Fibroblast of skin of right quadriceps (primary cell): ENCODE results near the gene ZNF516.

Source experiments
- DNase-seq: peaks from one replicate; pipeline ENCODE4 v3.0.0-alpha.2; 2013

Gene ZNF516

DNA sequence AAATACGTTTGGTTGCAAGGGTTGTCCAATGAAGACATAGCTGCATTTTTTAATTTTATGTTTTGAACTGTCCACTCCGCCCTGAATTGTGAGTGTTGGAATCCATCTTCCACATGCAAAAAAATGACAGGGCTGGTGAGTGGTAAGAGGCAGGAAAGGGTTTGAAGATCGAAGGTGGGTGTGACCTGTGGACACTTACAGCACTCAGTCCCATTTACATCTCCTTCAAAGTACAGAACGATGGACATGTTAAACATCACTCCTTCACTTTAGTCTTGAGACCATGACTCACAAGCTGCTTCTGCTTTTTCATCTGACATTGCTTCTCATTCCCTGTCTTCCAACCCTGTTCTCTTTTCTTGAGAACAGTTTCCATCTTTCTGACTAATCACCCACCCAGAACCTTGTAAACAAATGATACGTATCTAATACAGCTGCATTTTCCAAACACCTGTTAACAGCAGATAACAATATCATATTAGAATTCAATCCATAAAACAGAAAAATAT lies 179.3 kb downstream of the ZNF516 start:
- DNase-seq: no peak

DNA sequence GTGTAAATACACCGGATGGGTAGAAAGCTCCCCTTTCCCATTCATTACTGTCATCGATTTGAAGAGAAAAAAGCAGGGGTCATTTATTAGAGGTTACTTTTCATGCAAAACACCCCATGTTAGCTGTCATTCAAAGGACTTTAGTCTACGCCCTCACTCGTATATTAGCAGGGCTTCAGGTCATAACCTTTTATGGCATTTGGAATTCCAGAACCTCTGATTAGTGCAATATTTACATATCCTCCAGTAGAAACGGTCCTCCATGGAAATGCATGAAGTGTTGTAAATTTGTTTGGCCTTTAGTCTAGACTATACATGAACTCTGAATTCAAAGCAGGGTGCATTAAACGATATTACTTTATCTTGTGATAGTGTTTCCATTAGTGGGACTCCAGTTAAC lies 180.5 kb downstream of the ZNF516 start:
- DNase-seq: no peak

DNA sequence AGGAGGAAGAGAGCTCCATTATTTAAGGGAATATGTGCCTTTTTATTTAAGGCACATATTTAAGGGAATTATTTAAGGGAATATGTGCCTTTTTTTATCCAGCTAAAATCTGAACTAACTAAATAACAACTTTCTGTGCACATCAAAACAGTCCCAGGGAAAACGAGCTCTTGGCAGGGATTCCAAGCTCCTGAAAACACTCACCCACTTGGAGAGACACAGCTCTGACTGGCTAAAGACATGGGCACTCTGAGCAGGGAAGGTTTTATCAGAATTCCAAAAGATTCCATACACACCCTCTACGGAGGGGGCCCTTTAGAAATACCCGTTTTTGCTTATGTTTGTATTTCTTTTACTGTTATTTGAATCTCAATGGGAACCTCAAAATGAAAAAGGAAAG lies 181.0 kb downstream of the ZNF516 start:
- no peak for DNase-seq
